ENCODE measurements around the gene TMEFF2.

DNA sequence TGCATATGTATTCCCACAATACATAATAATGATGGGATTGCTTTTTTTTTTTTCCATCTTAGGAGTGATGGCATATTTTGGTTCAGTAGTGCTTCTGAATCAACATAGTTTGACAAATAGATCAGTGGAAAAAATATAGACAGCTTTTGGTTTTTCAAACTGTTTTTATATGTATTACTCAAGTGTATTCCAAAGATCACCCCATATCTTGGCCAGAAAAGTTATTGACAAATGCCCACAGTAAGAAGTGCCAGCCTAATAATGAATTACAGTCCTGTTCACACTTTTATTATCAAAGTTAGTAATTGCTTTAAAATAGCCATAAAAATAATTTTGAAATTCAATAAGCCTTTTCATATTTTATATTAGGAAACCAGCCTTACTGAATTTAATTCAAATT, 95.0 kb downstream of the TMEFF2 start:
- TF ChIP-seq, protein P1, sequence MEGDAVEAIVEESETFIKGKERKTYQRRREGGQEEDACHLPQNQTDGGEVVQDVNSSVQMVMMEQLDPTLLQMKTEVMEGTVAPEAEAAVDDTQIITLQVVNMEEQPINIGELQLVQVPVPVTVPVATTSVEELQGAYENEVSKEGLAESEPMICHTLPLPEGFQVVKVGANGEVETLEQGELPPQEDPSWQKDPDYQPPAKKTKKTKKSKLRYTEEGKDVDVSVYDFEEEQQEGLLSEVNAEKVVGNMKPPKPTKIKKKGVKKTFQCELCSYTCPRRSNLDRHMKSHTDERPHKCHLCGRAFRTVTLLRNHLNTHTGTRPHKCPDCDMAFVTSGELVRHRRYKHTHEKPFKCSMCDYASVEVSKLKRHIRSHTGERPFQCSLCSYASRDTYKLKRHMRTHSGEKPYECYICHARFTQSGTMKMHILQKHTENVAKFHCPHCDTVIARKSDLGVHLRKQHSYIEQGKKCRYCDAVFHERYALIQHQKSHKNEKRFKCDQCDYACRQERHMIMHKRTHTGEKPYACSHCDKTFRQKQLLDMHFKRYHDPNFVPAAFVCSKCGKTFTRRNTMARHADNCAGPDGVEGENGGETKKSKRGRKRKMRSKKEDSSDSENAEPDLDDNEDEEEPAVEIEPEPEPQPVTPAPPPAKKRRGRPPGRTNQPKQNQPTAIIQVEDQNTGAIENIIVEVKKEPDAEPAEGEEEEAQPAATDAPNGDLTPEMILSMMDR (IDR thresholded peaks at IDR 0.05) = no peak
- TF ChIP-seq ZFX (IDR thresholded peaks at IDR 0.05; ENCODE audit: borderline replicate concordance) = no peak

All from 22Rv1 (cell line).